HG03469 (cell line): Measurements from ENCODE around the gene FLAD1.

Experiments
- ATAC-seq: cut with Tn5 transposase; IDR thresholded peaks from one replicate; pipeline ENCODE4 v1.9.1; 2021; ENCODE audit warnings: mild to moderate bottlenecking, moderate library complexity, moderate number of reproducible peaks; ENCODE audit not compliant: unreplicated experiment

FLAD1 gene

GRCh38 chr1:155002464-155003226, 19.5 kb downstream of the FLAD1 start, which contains the start of gene ZBTB7B:
ZBTB7B (plus strand) TSS chr1:155002802; CDS start chr1:155014661, 11,859 bp downstream.
- no peak for ATAC-seq

GRCh38 chr1:155003227-155003765, 20.2 kb downstream of the FLAD1 start:
- ATAC-seq = no peak

- ATAC-seq = no peak
Observed at GRCh38 chr1:155003766-155004351, 20.7 kb downstream of the FLAD1 start.

DNA sequence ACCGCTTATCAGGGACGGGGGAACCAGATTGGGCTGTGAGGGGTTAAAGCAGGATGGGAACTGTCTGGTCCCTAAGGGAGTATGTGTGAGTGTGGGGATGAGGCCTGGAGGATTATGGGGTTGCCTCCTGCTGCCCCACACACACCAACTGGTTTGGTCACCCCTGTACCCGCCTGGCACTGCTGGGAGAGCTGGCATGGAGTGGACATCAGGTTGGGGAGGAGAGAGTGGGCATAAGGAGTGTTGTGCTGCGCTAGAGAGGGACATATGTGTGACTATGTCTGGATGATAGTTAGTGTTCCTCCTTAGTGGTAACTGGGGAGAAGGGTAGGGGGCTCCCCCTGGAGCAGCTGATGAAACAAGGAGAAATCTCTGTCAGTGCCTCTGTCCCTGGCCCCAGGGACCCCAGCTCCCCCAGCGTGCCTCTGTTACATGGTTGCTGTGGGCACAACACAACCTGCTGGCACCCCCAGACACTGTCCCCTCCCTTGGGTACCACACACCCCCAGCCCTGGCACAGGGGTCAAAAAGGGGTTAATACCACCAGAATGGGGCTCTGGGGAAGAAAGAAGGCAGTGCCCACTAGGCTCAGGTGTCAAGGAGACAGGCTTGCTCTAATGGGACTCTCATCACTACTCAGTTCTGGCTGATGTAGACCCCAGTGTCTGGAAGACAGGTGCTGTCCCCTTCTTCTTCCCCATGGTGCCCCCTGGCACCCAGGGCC, 21.4 kb downstream of the FLAD1 start:
- ATAC-seq = no peak

DNA sequence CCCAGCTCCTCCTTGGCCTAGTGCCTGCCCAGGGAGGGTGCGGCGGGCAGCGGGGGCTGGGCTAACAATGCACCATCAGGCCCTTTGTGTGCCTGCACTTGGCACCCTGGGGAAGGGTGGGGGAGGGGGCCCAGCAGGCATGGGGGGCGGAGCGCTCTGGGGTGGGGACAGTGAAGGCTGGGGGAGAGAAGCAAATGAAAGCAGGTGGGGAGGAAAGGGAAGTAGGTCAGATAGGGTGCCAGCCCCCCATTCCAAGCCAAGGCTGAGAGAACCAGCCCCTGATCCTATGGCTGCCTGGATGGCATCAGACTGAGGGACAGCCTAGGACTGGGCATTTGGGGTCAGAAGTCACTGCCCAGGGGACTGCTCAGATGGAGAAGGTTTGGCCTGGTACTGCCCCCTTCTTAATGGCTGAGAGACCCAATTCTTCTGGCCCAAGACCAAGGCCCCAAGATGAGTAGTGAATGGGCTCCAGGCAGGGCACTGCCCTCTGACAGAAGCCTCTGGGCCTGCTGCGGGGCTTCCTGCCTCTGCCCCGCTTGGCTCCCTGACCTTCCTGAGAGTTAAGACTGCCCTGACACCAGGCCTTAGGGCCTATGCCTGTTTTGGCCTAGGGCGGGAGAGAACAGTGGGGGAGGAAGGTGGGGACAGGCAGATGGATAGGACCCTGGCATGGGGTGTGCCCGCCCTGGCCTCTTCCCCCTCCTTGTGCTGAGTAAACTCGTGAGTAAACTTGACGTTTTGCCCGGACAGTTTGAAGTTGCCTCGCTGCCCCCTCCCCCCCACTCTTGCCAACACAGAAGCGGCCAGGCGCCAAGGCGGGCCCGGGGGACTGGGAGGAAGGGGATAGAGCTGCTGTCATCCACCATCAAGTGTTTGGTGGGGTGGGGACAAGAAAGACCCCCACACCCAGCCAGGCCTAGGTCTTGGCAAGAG, 22.2 kb downstream of the FLAD1 start:
- no peak for ATAC-seq

GRCh38 chr1:155006601-155007101, 23.5 kb downstream of the FLAD1 start:
- no peak for ATAC-seq

GRCh38 chr1:155007251-155007828, 24.2 kb downstream of the FLAD1 start:
- ATAC-seq = no peak

GRCh38 chr1:155008015-155008941, 25.1 kb downstream of the FLAD1 start:
- no peak for ATAC-seq

GRCh38 chr1:155009221-155009711, 26.1 kb downstream of the FLAD1 start:
- no peak for ATAC-seq

DNA sequence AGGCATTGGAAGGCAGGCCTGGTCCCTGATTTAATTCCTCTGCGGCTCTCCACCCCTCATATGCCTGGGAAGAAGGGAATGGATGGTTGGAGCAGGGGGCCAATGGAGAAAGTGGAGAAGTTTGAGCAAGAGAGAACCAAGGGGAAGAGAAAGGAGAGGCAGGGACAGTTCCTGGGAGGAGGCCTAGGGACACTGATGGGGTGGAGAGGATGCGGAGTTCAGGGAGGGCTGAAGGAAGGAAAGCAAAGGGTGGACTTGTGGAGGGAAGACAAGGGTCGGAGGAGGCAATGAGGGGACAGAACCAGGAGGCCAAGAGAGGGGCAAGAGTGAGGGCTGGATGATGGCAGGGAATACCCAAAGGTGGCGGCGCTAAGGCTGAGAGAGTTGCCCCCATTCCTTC, 26.6 kb downstream of the FLAD1 start:
- ATAC-seq = no peak

GRCh38 chr1:155010211-155010918, 27.2 kb downstream of the FLAD1 start:
- no peak for ATAC-seq

DNA sequence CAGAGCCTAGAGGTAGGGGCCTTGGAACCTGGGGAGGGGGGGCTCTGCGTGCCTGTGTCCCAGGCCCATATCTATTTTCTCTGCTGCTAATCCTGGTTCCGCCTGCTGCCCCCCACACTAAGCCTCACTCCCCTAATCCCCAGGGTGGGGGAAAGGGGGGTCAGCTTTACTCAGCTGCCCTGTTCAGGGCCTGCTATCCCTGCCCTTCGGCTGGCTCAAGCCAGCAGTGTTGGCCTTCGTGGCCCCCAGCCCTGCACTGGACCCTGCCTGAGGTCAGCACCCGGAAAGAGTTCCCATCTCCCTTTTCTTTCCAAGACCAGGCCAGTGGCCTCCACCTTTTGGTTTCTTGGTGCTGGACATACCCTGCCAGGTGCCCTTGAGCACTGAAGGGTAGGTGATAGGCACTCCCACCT, 27.9 kb downstream of the FLAD1 start:
- no peak for ATAC-seq

GRCh38 chr1:155011437-155012025, 28.4 kb downstream of the FLAD1 start:
- ATAC-seq = no peak

DNA sequence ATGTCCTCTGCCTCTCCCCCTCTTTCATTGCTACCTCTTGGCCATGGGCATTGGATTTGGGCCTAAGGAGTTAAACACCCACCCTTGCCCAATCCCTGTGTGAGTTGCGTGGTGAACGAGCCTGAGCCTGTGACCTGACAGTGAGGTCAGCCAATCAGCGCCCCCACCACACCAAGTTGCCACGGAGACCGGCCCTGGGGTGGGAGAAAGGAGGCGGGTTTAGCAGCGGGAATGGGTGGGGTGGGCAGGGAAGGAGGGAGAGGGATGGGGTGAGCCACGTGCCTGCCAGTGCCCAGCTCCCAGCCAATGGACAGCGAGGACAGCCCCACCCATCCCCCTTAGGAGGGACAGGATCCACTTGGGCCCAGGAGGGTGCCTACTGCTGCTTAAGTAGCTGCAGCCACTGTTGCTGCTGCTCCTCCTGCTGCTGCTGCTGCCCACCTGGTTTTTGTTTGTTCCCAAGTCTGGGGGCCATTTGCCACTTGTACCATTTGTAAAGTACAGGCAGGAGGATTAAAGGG, 28.9 kb downstream of the FLAD1 start:
- ATAC-seq = no peak

GRCh38 chr1:155012776-155013602, 29.8 kb downstream of the FLAD1 start:
- no peak for ATAC-seq

DNA sequence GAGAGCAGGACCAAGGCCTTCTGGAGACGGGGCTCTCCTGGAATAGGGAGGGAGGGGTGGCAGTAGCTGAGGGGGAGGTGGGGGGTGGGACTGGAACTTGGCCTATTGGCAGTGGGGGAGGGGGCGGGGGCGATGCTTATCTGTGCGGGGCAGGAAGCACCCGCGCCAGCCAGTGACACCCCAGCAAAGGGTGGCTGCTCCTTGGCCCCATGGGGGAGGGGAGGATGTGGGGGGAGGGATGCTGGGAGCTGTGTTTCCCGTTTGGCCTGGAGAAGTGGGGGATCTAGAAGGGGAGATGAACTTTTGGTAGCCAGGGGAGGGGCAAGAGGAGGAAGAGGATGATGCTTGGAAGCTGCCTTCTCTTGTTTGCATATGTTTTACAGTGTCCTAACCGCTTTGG, 30.5 kb downstream of the FLAD1 start:
- no peak for ATAC-seq
